Stimulated activated CD8-positive, alpha-beta memory T cell treated with anti-CD3 and anti-CD28 coated beads, Interleukin-12 subunit alpha, Interleukin-12 subunit beta, amount 100 ng/mL, for 24 hours (primary cell): ENCODE data around the gene LAMA1.
"Not testable (repeated sequence)": the region's sequence is repeated elsewhere in the genome, so short reads cannot be mapped to it uniquely, and the experiment has no call there.

Source experiments
- DNase-seq: peaks from one replicate; pipeline ENCODE4 v3.0.0-alpha.2; 2020; ENCODE audit errors: extremely low read depth

Gene LAMA1, protein sequence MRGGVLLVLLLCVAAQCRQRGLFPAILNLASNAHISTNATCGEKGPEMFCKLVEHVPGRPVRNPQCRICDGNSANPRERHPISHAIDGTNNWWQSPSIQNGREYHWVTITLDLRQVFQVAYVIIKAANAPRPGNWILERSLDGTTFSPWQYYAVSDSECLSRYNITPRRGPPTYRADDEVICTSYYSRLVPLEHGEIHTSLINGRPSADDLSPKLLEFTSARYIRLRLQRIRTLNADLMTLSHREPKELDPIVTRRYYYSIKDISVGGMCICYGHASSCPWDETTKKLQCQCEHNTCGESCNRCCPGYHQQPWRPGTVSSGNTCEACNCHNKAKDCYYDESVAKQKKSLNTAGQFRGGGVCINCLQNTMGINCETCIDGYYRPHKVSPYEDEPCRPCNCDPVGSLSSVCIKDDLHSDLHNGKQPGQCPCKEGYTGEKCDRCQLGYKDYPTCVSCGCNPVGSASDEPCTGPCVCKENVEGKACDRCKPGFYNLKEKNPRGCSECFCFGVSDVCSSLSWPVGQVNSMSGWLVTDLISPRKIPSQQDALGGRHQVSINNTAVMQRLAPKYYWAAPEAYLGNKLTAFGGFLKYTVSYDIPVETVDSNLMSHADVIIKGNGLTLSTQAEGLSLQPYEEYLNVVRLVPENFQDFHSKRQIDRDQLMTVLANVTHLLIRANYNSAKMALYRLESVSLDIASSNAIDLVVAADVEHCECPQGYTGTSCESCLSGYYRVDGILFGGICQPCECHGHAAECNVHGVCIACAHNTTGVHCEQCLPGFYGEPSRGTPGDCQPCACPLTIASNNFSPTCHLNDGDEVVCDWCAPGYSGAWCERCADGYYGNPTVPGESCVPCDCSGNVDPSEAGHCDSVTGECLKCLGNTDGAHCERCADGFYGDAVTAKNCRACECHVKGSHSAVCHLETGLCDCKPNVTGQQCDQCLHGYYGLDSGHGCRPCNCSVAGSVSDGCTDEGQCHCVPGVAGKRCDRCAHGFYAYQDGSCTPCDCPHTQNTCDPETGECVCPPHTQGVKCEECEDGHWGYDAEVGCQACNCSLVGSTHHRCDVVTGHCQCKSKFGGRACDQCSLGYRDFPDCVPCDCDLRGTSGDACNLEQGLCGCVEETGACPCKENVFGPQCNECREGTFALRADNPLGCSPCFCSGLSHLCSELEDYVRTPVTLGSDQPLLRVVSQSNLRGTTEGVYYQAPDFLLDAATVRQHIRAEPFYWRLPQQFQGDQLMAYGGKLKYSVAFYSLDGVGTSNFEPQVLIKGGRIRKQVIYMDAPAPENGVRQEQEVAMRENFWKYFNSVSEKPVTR (N-terminal part only)

DNA sequence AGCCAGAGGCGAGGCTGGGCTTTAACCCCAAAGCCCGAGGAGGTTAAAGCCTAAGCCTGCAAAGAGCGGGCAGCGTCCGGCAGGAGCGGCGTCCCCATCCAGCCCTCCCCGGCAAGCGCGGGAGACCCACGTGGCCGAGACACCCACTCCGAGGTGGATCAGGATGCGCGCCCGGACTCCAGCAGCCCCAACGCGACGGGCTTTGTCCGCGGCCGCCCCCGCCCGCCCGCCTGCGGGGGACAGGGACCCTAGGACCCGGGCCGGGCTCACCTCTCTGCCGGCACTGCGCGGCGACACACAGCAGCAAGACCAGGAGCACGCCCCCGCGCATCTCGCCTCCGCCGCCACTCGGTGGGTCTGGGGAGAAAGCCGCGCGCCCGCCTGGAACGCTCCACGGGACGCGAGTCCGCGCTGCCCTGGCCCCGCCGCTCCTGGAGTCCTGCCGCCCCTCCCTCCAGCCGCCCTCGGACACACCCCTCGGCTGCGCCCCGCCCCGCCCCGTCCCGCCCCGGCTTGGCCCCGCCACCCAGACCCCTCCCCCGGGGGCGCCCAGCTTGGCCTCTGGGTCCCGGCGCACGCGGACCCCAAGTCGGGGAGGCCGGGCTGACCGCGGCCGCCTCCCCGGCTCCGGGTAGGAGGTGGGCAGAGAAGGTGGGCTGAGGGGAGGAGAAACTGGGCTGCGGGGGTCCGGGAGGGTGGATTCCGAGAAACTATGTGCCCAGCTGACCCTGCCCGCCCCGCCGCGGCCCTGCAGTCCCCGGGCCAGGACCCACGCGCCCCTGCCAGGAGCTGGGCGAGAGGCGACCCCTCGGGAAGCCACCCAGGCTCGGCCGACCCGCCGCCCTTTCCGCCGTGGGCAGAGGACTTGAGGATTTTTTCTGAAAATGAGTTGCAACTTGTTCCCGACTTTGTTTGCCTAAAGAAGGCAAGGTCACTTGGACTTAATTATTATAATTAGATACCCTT lies at the start of gene LAMA1:
LAMA1 (minus strand) TSS at position 408 of the 966 bp plus-strand sequence; CDS start at position 331, 77 bp downstream.
- no peak for DNase-seq

DNA sequence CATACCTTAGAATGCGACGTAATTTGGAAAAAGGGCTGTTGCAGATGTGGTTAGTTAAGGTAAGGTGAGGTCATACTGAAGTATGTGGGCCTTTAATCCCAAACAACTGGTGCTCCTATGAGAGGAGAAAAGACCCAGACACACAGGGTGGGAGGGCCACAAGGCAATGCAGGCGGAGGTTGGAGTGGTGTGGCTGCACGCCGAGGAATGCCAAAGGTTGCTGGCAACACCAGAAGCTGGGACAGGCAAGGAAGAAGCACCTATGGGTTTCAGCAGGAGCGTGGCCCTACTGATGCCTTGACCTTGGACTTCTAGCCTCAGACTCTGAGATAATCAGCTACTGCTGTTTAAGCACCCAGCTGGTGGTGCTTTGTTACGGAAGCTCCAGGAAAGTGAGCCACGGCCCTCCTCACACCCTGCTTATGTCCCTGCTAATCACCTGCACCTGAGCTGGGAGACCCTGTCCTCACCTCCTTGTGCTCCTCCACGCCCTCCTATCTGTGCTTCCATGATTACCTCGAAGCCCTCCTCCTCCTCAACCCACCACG lies 48.3 kb upstream of the LAMA1 start:
- no peak for DNase-seq

DNA sequence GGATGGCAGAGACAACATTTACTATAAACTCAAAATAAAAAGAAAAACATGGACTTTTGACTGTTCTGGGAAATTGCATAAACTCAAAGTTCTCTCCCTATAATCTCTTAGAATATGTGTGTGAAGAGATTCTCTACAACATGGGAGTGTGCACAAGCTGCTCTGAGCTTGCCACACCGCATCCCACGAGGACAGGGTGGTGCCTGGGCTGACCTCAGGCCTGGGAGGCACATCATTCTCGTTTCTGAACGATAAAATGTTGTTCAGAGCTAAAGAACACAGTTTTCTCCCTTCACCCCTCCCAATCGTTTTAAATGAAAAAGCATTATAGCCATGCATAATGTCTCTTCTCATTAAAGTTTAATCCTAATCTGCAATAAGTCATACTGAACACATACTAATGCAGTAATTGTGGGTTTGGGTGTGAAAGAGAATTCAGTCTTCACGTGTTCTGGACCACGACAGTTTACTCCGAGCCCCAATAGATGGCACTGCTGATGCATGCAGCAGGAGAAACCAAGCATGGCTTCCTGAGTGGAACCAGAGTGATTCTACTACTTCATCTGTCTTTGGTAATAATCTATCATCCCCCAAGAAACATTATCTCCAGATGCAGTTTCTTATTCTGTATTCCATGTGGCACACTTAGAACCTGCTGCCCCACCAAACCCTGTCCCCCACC lies 46.9 kb upstream of the LAMA1 start:
- no peak for DNase-seq

DNA sequence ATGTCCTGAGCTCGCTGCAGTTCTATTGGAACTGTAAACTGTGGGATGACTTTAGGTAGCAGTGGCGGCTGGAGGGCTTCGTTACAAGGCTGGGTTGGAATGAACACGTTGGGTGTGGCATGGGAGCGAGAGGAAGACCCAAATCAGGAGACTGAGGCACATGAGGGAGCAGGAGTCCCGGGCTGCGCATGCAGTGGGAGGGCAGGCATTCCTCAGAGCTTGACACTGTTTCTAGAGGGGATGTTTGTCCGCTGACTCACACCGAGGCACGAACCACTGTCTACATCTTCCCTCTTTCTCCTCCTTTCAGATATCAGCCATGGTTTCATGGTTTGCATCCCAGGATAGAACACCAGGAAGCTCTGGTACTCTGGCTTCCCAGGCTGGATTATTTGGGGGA lies 40.6 kb upstream of the LAMA1 start:
- DNase-seq, result no peak

DNA sequence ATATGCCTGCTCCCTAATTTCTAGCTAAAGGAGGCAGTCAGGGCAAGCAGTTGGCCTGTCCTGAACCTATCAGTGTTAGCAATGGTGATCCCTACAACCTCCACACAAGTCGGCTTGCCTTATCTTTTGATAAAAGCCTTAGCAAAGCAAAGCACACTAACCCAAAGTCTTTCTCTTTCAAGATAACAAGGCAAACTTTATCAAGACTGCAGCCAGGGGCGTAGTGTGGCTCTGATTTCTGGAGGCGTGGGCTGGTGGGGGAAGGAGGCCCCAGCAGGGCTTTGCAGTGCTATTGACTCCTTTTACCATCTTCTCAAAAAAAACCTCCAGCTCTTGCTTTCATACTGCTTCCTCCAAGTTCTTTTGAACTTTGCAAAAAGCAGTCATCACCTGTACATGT lies 40.2 kb upstream of the LAMA1 start:
- no peak for DNase-seq

DNA sequence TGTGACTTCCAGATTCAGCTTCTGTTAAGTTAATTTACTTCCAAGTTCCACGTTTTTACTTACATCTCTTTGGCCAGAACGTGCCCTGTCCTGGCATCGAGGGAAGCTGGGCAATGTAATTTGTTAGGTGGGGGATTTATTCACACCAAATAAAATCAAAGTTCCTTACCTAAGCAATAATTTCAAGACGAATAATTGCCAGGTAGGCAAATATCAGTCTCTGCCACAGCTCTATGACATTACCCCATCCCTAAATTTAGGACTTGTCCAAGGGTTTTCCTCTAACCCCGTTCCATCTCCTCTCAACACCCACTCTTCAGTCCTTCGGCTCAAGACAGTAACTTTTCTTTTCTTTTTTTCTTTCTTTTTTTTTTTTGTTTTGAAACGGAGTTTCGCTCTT lies 38.3 kb upstream of the LAMA1 start:
- DNase-seq, result no peak

DNA sequence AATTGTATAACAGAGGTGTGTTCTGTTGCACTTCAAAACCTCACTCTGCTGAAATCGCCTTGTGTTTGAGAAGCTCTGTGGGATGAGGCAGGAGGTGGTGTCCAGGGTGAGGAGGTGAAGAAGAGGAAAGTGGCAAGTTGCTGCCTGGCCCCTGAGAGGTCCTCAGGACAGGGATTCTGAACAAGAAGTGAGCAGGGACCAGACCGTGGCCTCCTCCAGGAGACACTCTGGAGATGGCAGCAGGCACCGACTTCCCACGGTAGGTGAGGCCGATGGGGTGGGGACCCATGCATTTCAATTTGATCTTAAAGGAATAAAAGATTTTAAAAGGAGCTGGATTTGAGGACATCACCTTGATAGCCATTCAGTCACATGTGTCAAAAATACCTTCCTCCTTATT lies 37.5 kb upstream of the LAMA1 start:
- DNase-seq, result no peak

DNA sequence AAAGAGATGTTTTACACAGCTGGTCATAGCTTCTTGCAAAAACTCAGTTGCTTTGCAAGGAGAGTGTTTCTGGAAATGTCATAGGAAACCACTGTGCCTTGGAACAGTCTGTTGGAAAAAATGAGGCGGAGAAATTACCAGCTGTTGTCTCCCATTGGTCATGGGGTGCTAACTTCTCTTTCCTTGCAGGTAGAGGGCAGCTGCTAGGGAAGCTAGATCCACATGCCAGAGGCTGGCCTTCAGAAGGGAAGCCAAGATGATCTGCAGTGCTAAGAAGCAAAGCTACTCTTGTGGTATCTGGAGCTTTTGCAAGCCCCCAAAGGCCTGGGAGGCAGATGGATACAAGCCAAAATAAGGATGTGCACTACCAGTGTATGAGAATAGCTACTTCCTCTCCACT lies 34.8 kb upstream of the LAMA1 start:
- DNase-seq, result no peak

DNA sequence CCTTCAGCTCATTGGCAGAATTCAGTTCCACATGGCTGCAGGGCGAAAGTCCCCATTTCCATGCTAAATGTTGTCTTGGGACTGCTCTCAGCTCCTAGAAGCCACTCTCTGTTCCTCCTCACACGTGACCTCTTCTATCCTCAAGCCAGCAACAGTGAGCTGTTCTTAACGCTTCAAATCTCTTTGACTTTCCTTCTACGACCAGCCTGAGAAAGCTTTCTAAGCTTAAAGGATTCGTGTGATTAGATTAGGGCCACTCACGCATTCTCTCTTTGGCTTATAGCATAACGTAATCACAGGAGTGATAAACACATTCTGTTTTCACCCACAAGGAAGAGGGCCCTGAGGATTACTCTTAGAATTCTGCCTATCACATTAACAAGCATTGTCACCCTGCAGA lies 29.8 kb upstream of the LAMA1 start:
- no peak for DNase-seq

DNA sequence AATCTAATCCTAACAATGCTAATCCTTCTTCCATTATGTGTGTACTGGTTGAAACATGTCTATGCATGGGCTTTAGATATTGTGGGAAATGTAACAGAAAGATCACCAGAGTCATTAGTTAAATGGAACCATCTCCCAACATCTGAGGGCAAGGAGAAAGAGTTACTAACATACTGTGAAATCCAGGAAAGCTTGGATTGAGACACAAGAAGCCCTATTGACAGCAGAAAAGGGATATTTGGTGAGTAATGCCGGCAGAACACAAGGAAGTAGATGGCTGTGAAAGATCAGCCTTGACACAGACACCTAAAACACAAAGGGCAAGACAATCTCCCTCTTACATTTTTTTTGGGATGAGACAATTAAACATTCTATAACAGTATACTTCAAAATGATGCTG lies 28.5 kb upstream of the LAMA1 start:
- no peak for DNase-seq

DNA sequence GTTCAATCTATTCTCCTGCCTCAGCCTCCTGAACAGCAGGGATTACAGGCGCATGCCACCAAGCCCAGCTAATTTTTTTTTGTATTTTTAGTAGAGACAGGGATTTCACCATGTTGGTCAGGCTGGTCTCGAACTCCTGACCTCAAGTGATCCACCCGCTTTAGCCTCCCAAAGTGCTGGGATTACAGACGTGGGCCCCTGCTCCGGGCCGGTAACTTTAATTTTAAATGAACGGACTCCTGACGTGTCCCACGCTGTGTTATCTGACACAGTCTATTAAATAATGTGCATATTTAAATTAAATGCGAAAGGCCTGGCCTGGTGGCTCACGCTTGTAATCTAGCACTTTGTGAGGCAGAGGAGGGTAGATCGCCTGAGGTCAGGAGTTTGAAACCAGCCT lies 27.3 kb upstream of the LAMA1 start:
- DNase-seq, result not testable (repeated sequence)

DNA sequence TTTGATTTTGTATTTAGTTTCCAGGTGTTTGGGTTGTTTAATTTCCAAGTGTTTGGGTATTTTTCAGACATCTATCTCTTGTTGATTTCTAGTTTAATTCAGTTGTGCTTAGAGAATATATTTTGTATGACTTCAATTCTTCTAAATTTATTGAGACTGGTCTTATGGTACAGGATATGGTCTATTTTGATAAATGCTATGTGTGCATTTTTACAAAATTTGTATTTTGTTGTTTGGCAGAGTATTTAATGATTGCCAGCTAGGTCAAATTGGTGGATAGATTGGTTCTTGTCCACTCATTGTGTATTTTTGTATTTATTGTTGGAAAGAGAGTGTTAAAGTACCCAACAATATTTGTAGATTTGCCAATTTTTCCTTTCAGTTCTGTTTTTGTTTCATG lies 23.7 kb upstream of the LAMA1 start:
- no peak for DNase-seq

DNA sequence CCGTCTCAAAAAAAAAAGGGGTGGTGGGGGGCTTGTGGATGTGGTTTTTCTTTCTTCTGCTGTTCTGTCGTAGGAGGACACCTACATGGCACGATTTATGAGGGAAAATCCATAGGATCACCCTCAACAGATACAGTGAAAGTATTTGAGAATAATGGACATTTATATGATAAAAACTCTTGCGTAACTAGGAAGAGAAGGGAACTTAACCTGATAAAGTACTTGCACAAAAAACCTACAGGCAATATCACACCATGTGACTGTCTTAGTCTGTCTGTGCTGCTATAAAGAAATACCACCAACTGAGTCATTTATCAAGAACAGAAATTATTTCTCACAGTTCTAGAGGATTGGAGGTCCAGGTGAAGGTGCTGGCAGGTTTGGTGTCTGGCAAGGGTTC lies 21.8 kb upstream of the LAMA1 start:
- DNase-seq, result no peak

DNA sequence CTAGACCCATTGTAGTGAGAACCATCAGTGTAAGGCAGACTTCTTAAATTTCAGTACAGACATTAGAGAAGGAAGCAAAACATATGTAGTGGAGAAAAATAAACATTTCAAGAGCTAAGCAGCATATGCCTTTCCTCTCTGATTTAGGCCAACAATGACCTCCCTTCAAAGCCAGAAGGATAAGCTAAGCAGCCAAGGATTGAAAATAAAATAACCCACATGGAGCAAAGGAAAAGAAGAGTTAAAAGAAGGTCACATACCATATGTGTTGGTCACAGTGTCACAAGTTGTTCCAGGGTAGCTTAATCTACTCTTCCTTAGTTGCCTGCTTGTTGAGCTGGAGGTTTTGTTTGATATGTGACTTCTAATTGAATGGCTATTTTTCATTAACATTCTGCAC lies 15.6 kb upstream of the LAMA1 start:
- DNase-seq, result no peak

DNA sequence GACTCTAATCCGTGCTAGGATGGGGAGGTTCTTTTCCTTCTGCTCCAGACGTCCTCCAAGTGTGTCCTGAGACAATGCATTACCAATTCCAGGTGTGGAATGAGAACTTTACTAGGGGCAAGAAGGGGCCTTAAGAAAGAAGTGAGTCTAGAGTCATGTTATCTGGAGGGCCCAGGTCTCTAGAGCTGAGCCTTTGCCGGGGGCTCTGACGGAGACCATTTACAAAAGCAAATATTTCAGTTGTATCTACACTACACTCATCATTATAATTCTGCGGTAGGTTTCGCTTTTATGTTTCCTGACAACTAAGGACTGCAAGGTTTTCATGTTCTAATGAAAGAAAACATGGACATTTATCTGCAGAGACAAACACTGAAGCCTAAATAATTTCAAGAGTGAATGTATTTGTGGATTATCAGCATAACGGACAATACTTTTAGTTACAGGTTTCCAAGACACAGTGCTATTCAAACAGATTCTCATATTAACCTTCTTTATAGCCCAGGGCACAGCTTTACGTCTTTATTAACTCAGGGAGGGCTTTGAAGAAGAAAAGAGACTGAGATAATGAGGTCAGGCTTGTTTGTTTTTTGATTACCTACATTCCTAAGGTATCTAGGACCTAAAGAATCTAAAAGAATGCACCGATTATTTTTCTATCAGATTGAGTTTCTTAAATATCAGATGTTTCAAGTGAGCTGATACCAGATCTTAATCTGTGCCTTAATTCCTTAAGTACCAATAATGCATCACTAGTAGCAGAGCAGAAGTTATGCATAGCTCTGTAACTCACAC lies 15.0 kb upstream of the LAMA1 start:
- no peak for DNase-seq

DNA sequence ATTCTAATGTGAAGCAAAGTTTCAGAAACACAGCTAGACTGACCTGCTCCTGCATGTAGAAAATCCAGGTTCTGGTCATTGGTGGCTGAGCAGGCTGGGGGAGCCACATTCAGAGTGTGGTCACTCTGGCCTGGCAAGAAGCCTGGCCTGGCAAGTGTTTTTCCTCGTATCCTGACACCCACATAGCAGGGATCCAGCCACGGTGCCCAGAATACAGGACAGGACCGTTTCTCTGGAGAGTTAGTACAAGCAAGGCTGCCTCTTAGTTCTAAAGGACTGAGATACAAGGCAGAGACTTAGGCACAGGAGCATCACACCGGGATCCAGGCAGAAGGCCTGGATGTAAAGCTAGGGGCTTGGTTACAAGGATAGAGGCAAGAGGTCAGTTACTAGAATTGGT lies 4.8 kb upstream of the LAMA1 start:
- DNase-seq, result no peak

DNA sequence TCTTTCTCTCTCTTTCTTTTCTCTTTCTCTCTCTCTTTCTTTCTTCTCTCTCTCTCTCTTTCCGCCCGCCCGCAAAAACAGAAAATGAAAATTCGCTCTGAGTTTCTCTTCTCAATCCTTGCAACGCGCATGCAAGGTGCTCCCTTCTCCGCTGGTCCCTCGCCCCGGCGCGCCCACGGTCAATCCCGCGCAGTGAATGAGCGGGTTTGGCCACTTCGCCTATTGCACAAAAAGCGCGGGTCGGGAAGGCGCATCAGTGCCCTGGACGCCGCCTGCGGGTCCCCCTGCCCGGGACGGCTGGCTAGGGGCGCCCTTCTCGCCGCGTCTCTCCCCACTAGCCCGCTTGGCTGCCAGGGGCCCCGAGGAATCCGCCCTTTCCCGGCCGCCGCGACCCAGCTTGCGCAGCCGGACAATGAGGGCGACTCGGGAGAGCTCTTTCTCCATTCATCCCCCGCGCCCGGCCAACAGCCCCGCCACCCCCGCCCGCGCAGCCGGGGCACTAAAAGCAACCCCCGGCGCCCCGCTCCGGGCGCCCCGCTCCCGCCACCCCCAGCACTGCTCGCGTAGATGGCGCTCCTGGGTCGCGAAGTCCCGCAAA lies 706 bp downstream of the LAMA1 start:
- no peak for DNase-seq

DNA sequence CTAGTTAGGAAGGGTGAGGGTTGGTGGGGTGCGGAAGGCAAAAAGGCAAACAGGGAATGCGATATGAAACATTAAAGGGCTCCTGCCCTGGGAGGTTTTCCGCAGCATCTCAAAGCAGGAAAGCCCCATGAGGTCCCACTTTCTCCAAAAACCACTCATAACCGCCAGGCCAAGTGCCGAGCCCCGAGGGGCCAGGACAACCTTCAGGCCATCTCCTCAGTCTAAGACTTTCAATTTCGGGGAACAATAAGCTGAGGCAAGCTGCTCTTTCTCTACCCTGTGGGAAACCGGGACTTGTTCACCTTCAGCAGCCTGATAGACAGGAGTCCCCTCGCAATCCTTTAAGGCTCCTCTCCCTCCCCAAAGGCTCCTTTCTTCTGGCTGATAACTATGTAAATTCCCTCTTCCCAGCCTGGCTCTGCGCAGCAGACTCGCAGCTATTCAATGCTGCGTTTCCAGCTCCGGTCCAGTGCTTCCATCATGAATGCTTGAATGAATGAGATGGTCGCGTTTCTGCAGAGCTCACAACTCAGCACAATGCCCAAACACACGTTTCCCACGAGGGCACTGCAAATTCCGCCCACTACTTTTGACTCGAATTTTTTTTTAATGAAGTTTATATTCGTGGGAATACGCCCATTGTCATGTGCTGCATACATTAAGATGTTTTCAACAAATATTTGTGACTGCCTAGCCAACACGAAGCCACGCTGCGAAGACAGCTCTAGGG lies 1.4 kb downstream of the LAMA1 start:
- DNase-seq, result no peak
